Calu3 (cell line): ENCODE results near the gene NPIPB9. TPM values are rescaled to one million over a fixed set of nuclear protein-coding genes. Genes with fewer than 3 reads are reported as not detected.
"Not testable (repeated sequence)": the region's sequence is repeated elsewhere in the genome, so short reads cannot be mapped to it uniquely, and the experiment has no call there.

Source experiments
- Bru-seq: library from RNA; stranded (reverse); fragments of 400-500 nt; gene quantifications from one replicate; lab custom pipeline; 2021; lab: Mats Ljungman, UMichigan
- BruChase-seq, 2 experiments: library from RNA; stranded (reverse); fragments of 400-500 nt; gene quantifications; one replicate each; lab custom pipeline; 2021; lab: Mats Ljungman, UMichigan
- BruUV-seq: library from RNA; stranded (reverse); fragments of 400-500 nt; replicated peaks from 2 replicates; lab custom pipeline; 2021; lab: Mats Ljungman, UMichigan
- CTCF ChIA-PET: fragments of 300-600 bp; sonication (Branson Sonifier 250); formaldehyde crosslinking; loops from one replicate; lab custom pipeline; 2022; ENCODE audit warnings: antibody characterized with exemption; lab: Charles Lee
- DNase-seq: peaks from one replicate; pipeline ENCODE4 v3.0.0; 2022
- H3K27ac Mint-ChIP-seq: one replicate; pipeline ENCODE4 v1.8.0; 2022; ENCODE audit warnings: mixed read lengths; ENCODE audit not compliant: unreplicated experiment
- H3K27me3 Mint-ChIP-seq: one replicate; pipeline ENCODE4 v1.8.0; 2022; ENCODE audit warnings: mixed read lengths; ENCODE audit not compliant: unreplicated experiment
- H3K36me3 Mint-ChIP-seq: one replicate; pipeline ENCODE4 v1.8.0; 2022; ENCODE audit warnings: mild to moderate bottlenecking, moderate library complexity, mixed read lengths; ENCODE audit not compliant: insufficient read depth, unreplicated experiment
- H3K4me1 Mint-ChIP-seq: one replicate; pipeline ENCODE4 v1.8.0; 2022; ENCODE audit warnings: mild to moderate bottlenecking, low read depth, mixed read lengths; ENCODE audit not compliant: unreplicated experiment
- H3K4me3 Mint-ChIP-seq: one replicate; pipeline ENCODE4 v1.8.0; 2022; ENCODE audit warnings: mild to moderate bottlenecking, low read depth, moderate library complexity, mixed read lengths; ENCODE audit not compliant: unreplicated experiment
- H3K9me3 Mint-ChIP-seq: one replicate; pipeline ENCODE4 v1.8.0; 2022; ENCODE audit warnings: low read depth, mixed read lengths; ENCODE audit not compliant: unreplicated experiment
- intact Hi-C: fragments of 100-400 bp; cut with micrococcal nuclease; formaldehyde crosslinking; loops from one replicate; pipeline ENCODE4 v1.10.0; 2022; ENCODE audit not compliant: unreplicated experiment
- long read RNA-seq: library from polyadenylated mRNA; stranded (forward); transcript quantifications from one replicate; pipeline ENCODE4 v2.0.0, GENCODE V29; 2022
- total RNA-seq: library from RNA; stranded (reverse); gene quantifications from 2 replicates; pipeline ENCODE4 v1.2.3, GENCODE V29; 2022

Gene NPIPB9
- total RNA-seq (5.2 and 7.0 TPM in 2 replicates), Bru-seq, nascent RNA (percentile 43 among the genes with signal in this experiment), BruChase-seq, experiment 1, labeled RNA remaining after a 6-hour chase (percentile 63 among the genes with signal in this experiment), BruChase-seq, experiment 2, labeled RNA remaining after a 2-hour chase (percentile 53 among the genes with signal in this experiment)
- long read RNA-seq, partial matches to known transcripts, result 2 of 2 reads
- long read RNA-seq, other reads (novel, unspliced or antisense), result 0 of 2 reads

DNA sequence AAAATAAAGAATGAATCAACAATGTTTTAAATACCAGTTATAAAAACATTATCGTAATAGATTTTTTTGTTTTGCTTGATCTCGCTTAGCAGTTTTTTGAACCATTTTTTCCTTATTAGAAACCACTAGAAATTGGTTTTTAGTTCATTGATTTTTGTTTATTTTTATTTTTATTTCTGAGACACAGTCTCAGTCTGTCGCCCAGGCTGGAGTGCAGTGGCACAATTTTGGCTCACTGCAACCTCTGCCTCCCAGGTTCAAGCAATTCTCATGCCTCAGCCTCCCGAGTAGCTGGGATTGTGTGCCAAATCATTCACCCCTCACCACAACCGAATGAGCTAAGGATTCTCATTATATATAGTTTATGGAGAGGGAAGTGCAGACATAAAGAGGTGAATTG lies at the start of gene NPIPB9:
Gene NPIPB9, plus strand, starts transcription at position 301 of the 400 bp plus-strand sequence.
- H3K36me3 Mint-ChIP-seq, H3K9me3 Mint-ChIP-seq, H3K27ac Mint-ChIP-seq, H3K4me3 Mint-ChIP-seq, H3K27me3 Mint-ChIP-seq, DNase-seq, CTCF ChIA-PET, intact Hi-C loops, BruUV-seq, H3K4me1 Mint-ChIP-seq: not testable (repeated sequence)

DNA sequence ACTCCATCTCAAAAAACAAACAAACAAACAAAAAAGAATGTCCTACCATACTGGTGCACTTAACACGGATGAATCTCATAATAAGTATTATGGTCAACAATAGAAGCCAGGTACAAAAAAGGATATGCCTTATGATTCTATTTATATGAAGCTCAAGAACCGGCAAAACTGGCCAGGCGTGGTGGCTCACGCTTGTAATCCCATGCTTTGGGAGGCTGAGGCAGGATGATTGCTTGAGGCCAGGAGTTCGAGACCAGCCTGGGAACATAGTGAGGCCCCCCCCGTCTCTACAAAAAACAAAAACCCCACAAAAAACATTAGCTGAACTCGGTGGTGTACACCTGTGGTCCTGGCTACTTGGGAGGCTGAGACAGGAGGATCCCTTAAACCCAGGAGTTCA lies 47.3 kb upstream of the NPIPB9 start:
- H3K4me1 Mint-ChIP-seq, CTCF ChIA-PET, H3K36me3 Mint-ChIP-seq, BruUV-seq, H3K27ac Mint-ChIP-seq, DNase-seq, intact Hi-C loops, H3K27me3 Mint-ChIP-seq, H3K4me3 Mint-ChIP-seq, H3K9me3 Mint-ChIP-seq: not testable (repeated sequence)

DNA sequence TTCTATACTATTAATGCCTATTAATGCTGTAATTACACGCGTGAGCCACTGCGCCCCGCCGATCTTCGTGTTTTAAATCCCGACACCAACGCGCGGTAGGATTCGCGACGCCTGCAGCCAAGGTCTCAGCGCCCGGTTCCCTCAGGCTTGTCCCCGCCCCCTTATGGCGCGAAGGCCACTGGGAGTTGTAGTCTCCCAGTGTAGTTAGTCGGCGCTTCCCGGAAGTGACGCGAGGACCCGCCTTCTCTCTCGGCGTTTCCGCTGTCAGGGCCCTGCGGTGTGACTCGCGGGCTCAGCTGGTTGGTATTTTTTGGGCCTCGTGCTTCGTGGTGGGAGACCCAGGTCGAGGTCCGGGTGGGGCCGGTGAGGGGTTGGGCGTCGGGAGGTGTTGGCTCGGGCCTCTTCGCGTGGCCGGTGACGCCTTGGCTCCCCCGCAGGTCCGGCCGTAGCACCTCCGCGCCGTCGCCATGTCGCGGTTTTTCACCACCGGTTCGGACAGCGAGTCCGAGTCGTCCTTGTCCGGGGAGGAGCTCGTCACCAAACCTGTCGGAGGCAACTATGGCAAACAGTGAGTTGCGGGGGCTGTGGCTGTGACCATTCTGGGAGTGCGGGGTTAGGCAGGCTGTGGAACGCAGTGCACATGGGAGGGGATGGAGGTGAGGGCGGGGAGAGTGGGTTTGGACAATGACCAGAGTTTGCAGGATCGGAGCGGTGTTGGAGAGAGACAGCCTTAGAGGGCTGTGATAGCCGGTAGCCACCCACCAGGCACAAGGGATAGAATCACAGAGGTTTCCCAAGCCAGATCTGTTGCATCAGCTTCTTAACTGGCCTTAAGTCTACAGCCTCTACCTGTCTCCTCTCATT lies 40.1 kb upstream of the NPIPB9 start, which contains the start of gene EIF3C:
Gene EIF3C, plus strand, starts transcription at position 245 of the 864 bp plus-strand sequence. Its CDS starts 223 bp downstream, at position 468.
- not testable (repeated sequence) for DNase-seq, H3K4me1 Mint-ChIP-seq

DNA sequence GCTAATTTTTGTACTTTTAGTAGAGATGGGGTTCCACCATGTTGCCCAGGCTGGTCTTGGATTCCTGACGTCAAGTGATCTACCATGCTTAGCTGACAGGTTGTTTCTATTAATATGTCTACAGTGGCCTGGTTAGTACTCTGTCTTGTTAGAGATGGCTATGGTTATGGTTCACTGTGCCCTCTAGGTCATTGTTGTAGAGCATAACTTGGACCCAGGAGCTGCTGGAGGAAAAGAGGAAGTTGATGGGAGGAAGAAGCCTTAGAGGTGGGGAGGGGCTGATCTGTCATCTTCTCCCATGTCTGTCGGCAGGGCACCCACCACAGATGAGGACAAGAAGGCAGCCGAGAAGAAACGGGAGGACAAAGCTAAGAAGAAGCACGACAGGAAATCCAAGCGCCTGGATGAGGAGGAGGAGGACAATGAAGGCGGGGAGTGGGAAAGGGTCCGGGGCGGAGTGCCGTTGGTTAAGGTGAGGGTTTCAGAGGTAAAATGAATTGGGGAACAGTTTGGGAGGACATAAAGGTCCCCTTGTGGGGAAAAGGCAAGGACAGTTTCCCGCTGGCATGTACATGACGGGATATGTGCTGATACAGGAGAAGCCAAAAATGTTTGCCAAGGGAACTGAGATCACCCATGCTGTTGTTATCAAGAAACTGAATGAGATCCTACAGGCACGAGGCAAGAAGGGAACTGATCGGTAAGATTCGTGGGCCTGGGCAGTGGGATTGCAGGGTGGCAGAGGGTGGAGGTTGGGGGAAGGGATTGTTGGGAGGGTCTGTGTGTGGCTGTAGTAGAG lies 28.5 kb upstream of the NPIPB9 start:
- H3K4me3 Mint-ChIP-seq, H3K27me3 Mint-ChIP-seq, H3K36me3 Mint-ChIP-seq, DNase-seq, H3K27ac Mint-ChIP-seq, H3K9me3 Mint-ChIP-seq, H3K4me1 Mint-ChIP-seq, CTCF ChIA-PET, intact Hi-C loops: not testable (repeated sequence)
- TSS peak; percentile 55 for BruUV-seq

More for the DNA sequence above, 40.1 kb upstream of the NPIPB9 start, which contains the start of gene EIF3C:
- H3K9me3 Mint-ChIP-seq, intact Hi-C loops, H3K4me3 Mint-ChIP-seq, H3K27ac Mint-ChIP-seq, H3K27me3 Mint-ChIP-seq, CTCF ChIA-PET, H3K36me3 Mint-ChIP-seq, BruUV-seq: not testable (repeated sequence)

DNA sequence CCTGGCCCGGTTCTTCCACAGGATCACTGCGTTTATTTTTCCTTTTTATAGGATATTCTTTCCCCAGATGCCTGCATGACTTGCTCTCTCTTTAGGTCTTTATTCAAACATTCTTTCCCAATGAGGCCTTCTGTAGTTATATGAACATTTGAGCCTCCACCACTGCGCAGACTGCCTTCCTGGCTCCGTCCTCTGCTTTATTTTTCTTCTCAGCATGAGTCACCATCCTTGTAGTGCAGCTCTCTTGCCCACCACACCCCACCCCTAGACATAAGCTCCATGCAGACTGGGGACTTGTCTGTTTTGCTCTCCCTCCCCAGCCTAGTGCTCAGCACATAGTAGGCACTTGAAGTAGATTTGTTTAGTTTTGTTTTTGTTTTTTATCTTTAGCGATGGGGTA lies 20.3 kb upstream of the NPIPB9 start:
- H3K4me1 Mint-ChIP-seq, DNase-seq, H3K27ac Mint-ChIP-seq, BruUV-seq, CTCF ChIA-PET, H3K4me3 Mint-ChIP-seq, intact Hi-C loops, H3K9me3 Mint-ChIP-seq, H3K27me3 Mint-ChIP-seq, H3K36me3 Mint-ChIP-seq: not testable (repeated sequence)

DNA sequence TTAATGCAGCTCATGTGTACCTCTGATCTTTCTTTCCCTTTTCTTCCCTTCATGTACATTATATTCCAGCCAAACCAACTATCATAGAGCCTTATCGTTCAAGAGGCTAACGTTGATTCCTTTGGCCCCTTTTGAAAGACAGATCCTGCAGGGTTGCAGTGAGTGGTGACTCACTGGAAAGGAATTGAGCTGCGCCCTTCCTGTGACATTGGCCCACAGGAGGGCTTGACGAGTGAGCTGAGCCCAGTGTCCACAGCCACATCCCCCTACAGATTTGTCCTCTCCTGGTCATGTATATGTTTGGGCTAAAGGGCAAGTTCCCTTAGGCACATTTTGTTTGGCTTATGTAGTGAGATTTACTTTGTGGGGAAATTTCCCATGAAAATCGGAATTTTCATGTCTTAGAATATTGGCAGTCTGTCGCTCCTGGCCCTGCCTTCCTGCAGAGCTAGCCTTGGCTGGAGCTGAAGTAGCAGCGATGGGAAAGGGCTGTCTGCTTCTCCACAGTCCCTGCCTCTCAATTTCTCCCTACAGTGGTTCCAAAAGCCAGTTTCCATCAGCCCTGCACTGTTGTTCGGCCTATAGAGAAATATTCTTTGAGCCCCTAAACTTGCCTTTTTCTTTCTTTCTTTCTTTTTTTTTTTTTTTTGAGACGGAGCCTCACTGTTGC lies 19.0 kb upstream of the NPIPB9 start:
- H3K27me3 Mint-ChIP-seq, BruUV-seq, H3K4me1 Mint-ChIP-seq, H3K36me3 Mint-ChIP-seq, H3K4me3 Mint-ChIP-seq, DNase-seq, intact Hi-C loops, H3K9me3 Mint-ChIP-seq, CTCF ChIA-PET, H3K27ac Mint-ChIP-seq: not testable (repeated sequence)

DNA sequence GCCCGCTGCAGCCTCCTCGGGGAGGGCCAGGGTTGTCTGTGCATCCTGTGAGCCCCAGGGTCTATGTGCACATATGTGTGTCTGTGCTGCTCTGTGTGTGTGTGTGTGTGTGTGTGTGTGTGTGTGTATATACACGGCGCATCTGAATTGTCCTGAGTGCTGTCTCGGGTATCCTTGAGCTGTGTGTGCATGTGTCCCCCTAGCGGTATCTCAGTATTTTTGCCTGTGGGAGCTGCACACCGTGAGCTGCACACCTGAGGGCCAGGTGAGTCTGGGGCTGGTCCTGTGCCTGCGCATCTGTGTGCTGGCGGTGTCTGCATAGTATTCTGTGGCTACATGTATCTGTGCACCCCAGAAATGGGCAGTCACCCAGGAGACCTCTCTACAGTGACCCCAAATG lies 11.8 kb upstream of the NPIPB9 start:
- H3K27ac Mint-ChIP-seq, H3K4me1 Mint-ChIP-seq, BruUV-seq, H3K36me3 Mint-ChIP-seq, DNase-seq, H3K9me3 Mint-ChIP-seq, H3K4me3 Mint-ChIP-seq, CTCF ChIA-PET, H3K27me3 Mint-ChIP-seq, intact Hi-C loops: not testable (repeated sequence)

DNA sequence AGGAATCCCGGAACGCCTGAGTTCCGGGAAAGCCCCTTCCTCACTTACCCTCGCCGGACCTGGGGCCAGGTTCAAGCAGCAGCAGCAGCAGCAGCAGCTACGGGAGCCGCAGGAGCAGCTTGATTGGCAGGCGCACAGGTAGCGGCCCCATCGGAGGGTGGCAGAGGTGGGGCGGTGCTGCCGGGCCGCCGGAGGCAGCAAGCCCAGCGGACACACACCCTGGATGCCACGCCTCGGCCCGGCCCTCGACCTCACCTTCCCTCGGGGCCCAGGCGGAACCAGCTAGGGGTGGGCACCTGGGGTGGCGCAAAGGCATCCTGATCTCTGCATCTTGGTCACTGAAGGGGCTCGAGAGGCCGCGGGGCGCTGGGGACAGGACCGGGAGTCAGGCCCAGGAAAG lies 11.0 kb upstream of the NPIPB9 start:
- not testable (repeated sequence) for H3K9me3 Mint-ChIP-seq

DNA sequence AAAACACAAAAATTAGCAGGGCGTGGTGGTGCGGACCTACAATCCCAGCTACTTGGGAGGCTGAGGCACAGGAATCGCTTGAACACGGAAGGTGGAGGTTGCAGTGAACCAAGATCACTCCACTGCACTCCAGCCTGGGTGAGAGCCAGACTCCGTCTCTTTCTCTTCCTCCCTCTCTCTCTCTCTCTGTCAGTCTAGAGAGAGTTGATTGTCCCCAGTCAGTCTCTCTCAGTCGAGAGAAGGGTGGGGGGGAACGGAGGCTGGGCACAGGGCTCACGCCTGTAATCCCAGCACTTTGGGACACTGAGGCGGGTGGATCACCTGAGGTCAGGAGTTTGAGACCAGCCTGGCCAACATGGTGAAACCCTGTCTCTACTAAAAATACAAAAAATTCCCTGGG lies 10.3 kb upstream of the NPIPB9 start:
- H3K36me3 Mint-ChIP-seq, BruUV-seq, CTCF ChIA-PET, H3K27me3 Mint-ChIP-seq, DNase-seq, intact Hi-C loops, H3K9me3 Mint-ChIP-seq, H3K4me3 Mint-ChIP-seq, H3K4me1 Mint-ChIP-seq, H3K27ac Mint-ChIP-seq: not testable (repeated sequence)

More for the DNA sequence above, 11.0 kb upstream of the NPIPB9 start:
- H3K4me3 Mint-ChIP-seq, H3K27ac Mint-ChIP-seq, H3K36me3 Mint-ChIP-seq, intact Hi-C loops, DNase-seq, CTCF ChIA-PET, H3K27me3 Mint-ChIP-seq, H3K4me1 Mint-ChIP-seq, BruUV-seq: not testable (repeated sequence)
